ENCODE data around the gene ICOS. TPM values are rescaled to one million over a fixed set of nuclear protein-coding genes. Genes with fewer than 3 reads are reported as not detected.

Gene ICOS
- total and polyA plus RNA-seq, 2 of the 8 experiments (the other 6 are each of a cell fraction or from before 2014, with no cell fraction given) = not detected

- TF ChIP-seq, protein P1, sequence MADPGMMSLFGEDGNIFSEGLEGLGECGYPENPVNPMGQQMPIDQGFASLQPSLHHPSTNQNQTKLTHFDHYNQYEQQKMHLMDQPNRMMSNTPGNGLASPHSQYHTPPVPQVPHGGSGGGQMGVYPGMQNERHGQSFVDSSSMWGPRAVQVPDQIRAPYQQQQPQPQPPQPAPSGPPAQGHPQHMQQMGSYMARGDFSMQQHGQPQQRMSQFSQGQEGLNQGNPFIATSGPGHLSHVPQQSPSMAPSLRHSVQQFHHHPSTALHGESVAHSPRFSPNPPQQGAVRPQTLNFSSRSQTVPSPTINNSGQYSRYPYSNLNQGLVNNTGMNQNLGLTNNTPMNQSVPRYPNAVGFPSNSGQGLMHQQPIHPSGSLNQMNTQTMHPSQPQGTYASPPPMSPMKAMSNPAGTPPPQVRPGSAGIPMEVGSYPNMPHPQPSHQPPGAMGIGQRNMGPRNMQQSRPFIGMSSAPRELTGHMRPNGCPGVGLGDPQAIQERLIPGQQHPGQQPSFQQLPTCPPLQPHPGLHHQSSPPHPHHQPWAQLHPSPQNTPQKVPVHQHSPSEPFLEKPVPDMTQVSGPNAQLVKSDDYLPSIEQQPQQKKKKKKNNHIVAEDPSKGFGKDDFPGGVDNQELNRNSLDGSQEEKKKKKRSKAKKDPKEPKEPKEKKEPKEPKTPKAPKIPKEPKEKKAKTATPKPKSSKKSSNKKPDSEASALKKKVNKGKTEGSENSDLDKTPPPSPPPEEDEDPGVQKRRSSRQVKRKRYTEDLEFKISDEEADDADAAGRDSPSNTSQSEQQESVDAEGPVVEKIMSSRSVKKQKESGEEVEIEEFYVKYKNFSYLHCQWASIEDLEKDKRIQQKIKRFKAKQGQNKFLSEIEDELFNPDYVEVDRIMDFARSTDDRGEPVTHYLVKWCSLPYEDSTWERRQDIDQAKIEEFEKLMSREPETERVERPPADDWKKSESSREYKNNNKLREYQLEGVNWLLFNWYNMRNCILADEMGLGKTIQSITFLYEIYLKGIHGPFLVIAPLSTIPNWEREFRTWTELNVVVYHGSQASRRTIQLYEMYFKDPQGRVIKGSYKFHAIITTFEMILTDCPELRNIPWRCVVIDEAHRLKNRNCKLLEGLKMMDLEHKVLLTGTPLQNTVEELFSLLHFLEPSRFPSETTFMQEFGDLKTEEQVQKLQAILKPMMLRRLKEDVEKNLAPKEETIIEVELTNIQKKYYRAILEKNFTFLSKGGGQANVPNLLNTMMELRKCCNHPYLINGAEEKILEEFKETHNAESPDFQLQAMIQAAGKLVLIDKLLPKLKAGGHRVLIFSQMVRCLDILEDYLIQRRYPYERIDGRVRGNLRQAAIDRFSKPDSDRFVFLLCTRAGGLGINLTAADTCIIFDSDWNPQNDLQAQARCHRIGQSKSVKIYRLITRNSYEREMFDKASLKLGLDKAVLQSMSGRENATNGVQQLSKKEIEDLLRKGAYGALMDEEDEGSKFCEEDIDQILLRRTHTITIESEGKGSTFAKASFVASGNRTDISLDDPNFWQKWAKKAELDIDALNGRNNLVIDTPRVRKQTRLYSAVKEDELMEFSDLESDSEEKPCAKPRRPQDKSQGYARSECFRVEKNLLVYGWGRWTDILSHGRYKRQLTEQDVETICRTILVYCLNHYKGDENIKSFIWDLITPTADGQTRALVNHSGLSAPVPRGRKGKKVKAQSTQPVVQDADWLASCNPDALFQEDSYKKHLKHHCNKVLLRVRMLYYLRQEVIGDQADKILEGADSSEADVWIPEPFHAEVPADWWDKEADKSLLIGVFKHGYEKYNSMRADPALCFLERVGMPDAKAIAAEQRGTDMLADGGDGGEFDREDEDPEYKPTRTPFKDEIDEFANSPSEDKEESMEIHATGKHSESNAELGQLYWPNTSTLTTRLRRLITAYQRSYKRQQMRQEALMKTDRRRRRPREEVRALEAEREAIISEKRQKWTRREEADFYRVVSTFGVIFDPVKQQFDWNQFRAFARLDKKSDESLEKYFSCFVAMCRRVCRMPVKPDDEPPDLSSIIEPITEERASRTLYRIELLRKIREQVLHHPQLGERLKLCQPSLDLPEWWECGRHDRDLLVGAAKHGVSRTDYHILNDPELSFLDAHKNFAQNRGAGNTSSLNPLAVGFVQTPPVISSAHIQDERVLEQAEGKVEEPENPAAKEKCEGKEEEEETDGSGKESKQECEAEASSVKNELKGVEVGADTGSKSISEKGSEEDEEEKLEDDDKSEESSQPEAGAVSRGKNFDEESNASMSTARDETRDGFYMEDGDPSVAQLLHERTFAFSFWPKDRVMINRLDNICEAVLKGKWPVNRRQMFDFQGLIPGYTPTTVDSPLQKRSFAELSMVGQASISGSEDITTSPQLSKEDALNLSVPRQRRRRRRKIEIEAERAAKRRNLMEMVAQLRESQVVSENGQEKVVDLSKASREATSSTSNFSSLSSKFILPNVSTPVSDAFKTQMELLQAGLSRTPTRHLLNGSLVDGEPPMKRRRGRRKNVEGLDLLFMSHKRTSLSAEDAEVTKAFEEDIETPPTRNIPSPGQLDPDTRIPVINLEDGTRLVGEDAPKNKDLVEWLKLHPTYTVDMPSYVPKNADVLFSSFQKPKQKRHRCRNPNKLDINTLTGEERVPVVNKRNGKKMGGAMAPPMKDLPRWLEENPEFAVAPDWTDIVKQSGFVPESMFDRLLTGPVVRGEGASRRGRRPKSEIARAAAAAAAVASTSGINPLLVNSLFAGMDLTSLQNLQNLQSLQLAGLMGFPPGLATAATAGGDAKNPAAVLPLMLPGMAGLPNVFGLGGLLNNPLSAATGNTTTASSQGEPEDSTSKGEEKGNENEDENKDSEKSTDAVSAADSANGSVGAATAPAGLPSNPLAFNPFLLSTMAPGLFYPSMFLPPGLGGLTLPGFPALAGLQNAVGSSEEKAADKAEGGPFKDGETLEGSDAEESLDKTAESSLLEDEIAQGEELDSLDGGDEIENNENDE (IDR thresholded peaks at IDR 0.05; ENCODE audit: insufficient replicate concordance, low read length) = no peak
- TF ChIP-seq BACH1 (IDR thresholded peaks at IDR 0.05; ENCODE audit: low read length) (no peak), SP1 (IDR thresholded peaks at IDR 0.05; ENCODE audit: low read depth, low read length) (no peak), KDM1A (IDR thresholded peaks at IDR 0.05; ENCODE audit: borderline replicate concordance, low read length) (no peak), TEAD4 (IDR thresholded peaks at IDR 0.05; ENCODE audit: low read depth, low read length) (no peak)
These were observed at the start of gene ICOS (continued) for GRCh38 chr2:203936535-203936934.

Data from H1 (cell line).